IMR-90 (cell line): ENCODE data around the gene TXK. TPM values are rescaled to one million over a fixed set of nuclear protein-coding genes. Genes with fewer than 3 reads are reported as not detected.

Experiments used
- ATAC-seq: fragments of 200-7000 bp; cut with Tn5 transposase; 2 replicates; pipeline ENCODE4 v1.9.1; 2020; ENCODE audit warnings: low read depth, mild to moderate bottlenecking, moderate library complexity
- BruUV-seq: library from RNA; stranded (reverse); fragments of 400-500 nt; replicated peaks from 2 replicates; lab custom pipeline; 2021; lab: Mats Ljungman, UMichigan
- CTCF ChIA-PET: fragments of 300-600 bp; formaldehyde crosslinking; extraction: SDS; loops from one replicate; lab custom pipeline; 2021; ENCODE audit warnings: antibody characterized with exemption; lab: Yijun Ruan, JAX
- POLR2A ChIA-PET: fragments of 300-600 bp; sonication (Branson Sonifier 250); formaldehyde crosslinking; loops from one replicate; lab custom pipeline; 2022; ENCODE audit warnings: antibody characterized with exemption; ENCODE audit not compliant: unreplicated experiment; lab: Charles Lee
- DNase-seq: peaks from one replicate; pipeline ENCODE4 v3.0.0; 2013
- H2AFZ ChIP-seq: replicated peaks from 2 replicates; pipeline ENCODE3; 2013; ENCODE audit warnings: low read length, mild to moderate bottlenecking; ENCODE audit not compliant: poor library complexity
- H2AK5ac ChIP-seq: 2 replicates; pipeline ENCODE4 v1.6.1; 2013; ENCODE audit warnings: low read depth, low read length, inconsistent platforms
- H2AK9ac ChIP-seq: replicated peaks from 2 replicates; pipeline ENCODE3; 2013; ENCODE audit warnings: mild to moderate bottlenecking, low read depth, low read length, moderate library complexity; ENCODE audit not compliant: poor library complexity
- H2BK120ac ChIP-seq: 2 replicates; pipeline ENCODE4 v1.6.1; 2013; ENCODE audit warnings: low read depth, low read length, inconsistent platforms
- H2BK15ac ChIP-seq: 3 replicates; pipeline ENCODE4 v1.6.1; 2013; ENCODE audit warnings: low read depth, low read length, inconsistent platforms
- H2BK20ac ChIP-seq: 2 replicates; pipeline ENCODE4 v1.6.1; 2013; ENCODE audit warnings: low read depth, mild to moderate bottlenecking, inconsistent platforms, low read length, moderate library complexity
- H2BK5ac ChIP-seq: 2 replicates; pipeline ENCODE4 v1.6.1; 2013; ENCODE audit warnings: mild to moderate bottlenecking, low read depth, low read length, inconsistent platforms; ENCODE audit not compliant: poor library complexity, severe bottlenecking
- H3K14ac ChIP-seq: replicated peaks from 2 replicates; pipeline ENCODE4 v1.6.1; 2013; ENCODE audit warnings: low read depth, low read length, inconsistent platforms
- H3K18ac ChIP-seq: 2 replicates; pipeline ENCODE4 v1.6.1; 2013; ENCODE audit warnings: low read depth, low read length, control low read depth
- H3K23ac ChIP-seq: 2 replicates; pipeline ENCODE4 v1.6.1; 2013; ENCODE audit warnings: low read depth, low read length, inconsistent platforms
- H3K27ac ChIP-seq: 2 replicates; pipeline ENCODE4 v1.5.1; 2013; ENCODE audit warnings: mild to moderate bottlenecking, control low read depth, low read length; ENCODE audit not compliant: insufficient read depth
- H3K27me3 ChIP-seq: 2 replicates; pipeline ENCODE4 v1.6.1; 2013; ENCODE audit warnings: low read length; ENCODE audit not compliant: control insufficient read depth, insufficient read depth
- H3K36me3 ChIP-seq: 2 replicates; pipeline ENCODE4 v1.6.1; 2013; ENCODE audit warnings: low read length, mixed read lengths; ENCODE audit not compliant: control insufficient read depth, insufficient read depth
- H3K4ac ChIP-seq: 2 replicates; pipeline ENCODE4 v1.6.1; 2013; ENCODE audit warnings: low read depth, low read length, inconsistent platforms
- H3K4me1 ChIP-seq: 2 replicates; pipeline ENCODE4 v1.6.1; 2013; ENCODE audit warnings: low read length, mixed read lengths; ENCODE audit not compliant: control insufficient read depth, insufficient read depth
- H3K4me2 ChIP-seq: 2 replicates; pipeline ENCODE4 v1.6.1; 2013; ENCODE audit warnings: low read depth, mild to moderate bottlenecking, control low read depth, low read length, moderate library complexity
- H3K4me3 ChIP-seq: 2 replicates; pipeline ENCODE4 v1.5.1; 2013; ENCODE audit warnings: low read depth, mild to moderate bottlenecking, control low read depth, low read length, moderate library complexity; ENCODE audit not compliant: insufficient read depth
- H3K56ac ChIP-seq: 2 replicates; pipeline ENCODE4 v1.6.1; 2013; ENCODE audit warnings: low read length, inconsistent platforms; ENCODE audit not compliant: insufficient read depth; ENCODE audit errors: extremely low read depth
- H3K79me1 ChIP-seq, 2 experiments: 2 replicates each; pipeline ENCODE4 v1.6.1; 2013; ENCODE audit warnings: low read length in 2 of 2, inconsistent platforms in 1 of 2, low read depth in 1 of 2
- H3K9ac ChIP-seq: 2 replicates; pipeline ENCODE4 v1.6.1; 2013; ENCODE audit warnings: low read depth, low read length, control low read depth
- H3K9me1 ChIP-seq: 2 replicates; pipeline ENCODE4 v1.6.1; 2013; ENCODE audit warnings: low read length, inconsistent platforms; ENCODE audit not compliant: insufficient read depth
- H3K9me3 ChIP-seq: 2 replicates; pipeline ENCODE4 v1.6.1; 2013; ENCODE audit warnings: low read length; ENCODE audit not compliant: control insufficient read depth, insufficient read depth
- H4K20me1 ChIP-seq: 2 replicates; pipeline ENCODE4 v1.6.1; 2013; ENCODE audit warnings: low read length, inconsistent platforms; ENCODE audit not compliant: insufficient read depth
- H4K5ac ChIP-seq: 2 replicates; pipeline ENCODE4 v1.6.1; 2013; ENCODE audit warnings: mild to moderate bottlenecking, low read depth, low read length, control low read depth
- H4K8ac ChIP-seq, 2 experiments: 2 replicates each; pipeline ENCODE4 v1.6.1; 2013; ENCODE audit warnings: low read depth in 2 of 2, low read length in 2 of 2, control low read depth in 1 of 2, inconsistent platforms in 1 of 2
- H4K91ac ChIP-seq: 2 replicates; pipeline ENCODE4 v1.6.1; 2013; ENCODE audit warnings: low read depth, low read length, inconsistent platforms; ENCODE audit not compliant: insufficient read depth
- BHLHE40 ChIP-seq: fragments of 150-350 bp; IDR thresholded peaks from 2 replicates; pipeline ENCODE4 v1.6.1; 2016; ENCODE audit warnings: mild to moderate bottlenecking, low read depth, low read length
- CHD1 ChIP-seq: IDR thresholded peaks from 2 replicates; pipeline ENCODE4 v1.6.1; 2012; ENCODE audit warnings: low read depth, low read length, improper control_type of control experiment
- MAZ ChIP-seq: IDR thresholded peaks from 2 replicates; pipeline ENCODE4 v1.6.1; 2012; ENCODE audit warnings: low read depth, mild to moderate bottlenecking, low read length, improper control_type of control experiment, moderate library complexity, borderline replicate concordance
- MXI1 ChIP-seq: IDR thresholded peaks from 2 replicates; pipeline ENCODE4 v1.6.1; 2012; ENCODE audit warnings: low read depth, mild to moderate bottlenecking, low read length, moderate library complexity, borderline replicate concordance
- POLR2A ChIP-seq: IDR thresholded peaks from 2 replicates; pipeline ENCODE4 v1.6.1; 2012; ENCODE audit warnings: mild to moderate bottlenecking, low read depth, low read length
- RAD21 ChIP-seq: IDR thresholded peaks from 2 replicates; pipeline ENCODE4 v1.6.1; 2012; ENCODE audit warnings: low read length, improper control_type of control experiment
- WGBS, 2 experiments: methylation state at CpG; one replicate each; pipeline versions ENCODE4 v1.1.5 to v1.1.7; 2013; ENCODE audit warnings: missing lambda C conversion rate in 2 of 2; ENCODE audit not compliant: insufficient read length in 1 of 2; ENCODE audit errors: extremely low coverage in 2 of 2; 5-methylcytosine and 5-hydroxymethylcytosine counted together
- dilution Hi-C: fragments of 300-500 bp; cut with HindIII; formaldehyde crosslinking; loops from one replicate; pipeline ENCODE4 v1.14.3; 2018; ENCODE audit warnings: low sequenced_read_pairs; ENCODE audit not compliant: unreplicated experiment
- in situ Hi-C: fragments of 300-500 bp; cut with MboI; formaldehyde crosslinking; loops from 3 replicates; pipeline ENCODE4 v1.14.3; 2019; ENCODE audit warnings: low sequenced_read_pairs, inconsistent platforms, mixed read lengths
- intact Hi-C: fragments of 100-400 bp; cut with micrococcal nuclease; formaldehyde crosslinking; loops from 2 replicates; pipeline ENCODE4 v1.10.0; 2022
- polyA plus RNA-seq, 3 experiments: library from polyadenylated mRNA; depleted of rRNA; stranded (reverse); fragments of >200 nt; gene quantifications; 2 replicates each; pipeline ENCODE4 v1.2.3, GENCODE V29; 2012; ENCODE audit warnings: low replicate concordance in 1 of 3
- total RNA-seq: library from RNA; depleted of rRNA; stranded (reverse); fragments of >200 nt; gene quantifications from 2 replicates; pipeline ENCODE4 v1.2.3, GENCODE V29; 2012
- TF ChIP-seq, protein P1 (sequence below): fragments of 150-350 bp; IDR thresholded peaks from 2 replicates; pipeline ENCODE4 v1.6.1; 2016; ENCODE audit warnings: low read depth, mild to moderate bottlenecking, low read length, moderate library complexity, borderline replicate concordance

The TXK gene
- total and polyA plus RNA-seq, 2 of the 4 experiments (the other 2 are of a cell fraction): not detected

DNA sequence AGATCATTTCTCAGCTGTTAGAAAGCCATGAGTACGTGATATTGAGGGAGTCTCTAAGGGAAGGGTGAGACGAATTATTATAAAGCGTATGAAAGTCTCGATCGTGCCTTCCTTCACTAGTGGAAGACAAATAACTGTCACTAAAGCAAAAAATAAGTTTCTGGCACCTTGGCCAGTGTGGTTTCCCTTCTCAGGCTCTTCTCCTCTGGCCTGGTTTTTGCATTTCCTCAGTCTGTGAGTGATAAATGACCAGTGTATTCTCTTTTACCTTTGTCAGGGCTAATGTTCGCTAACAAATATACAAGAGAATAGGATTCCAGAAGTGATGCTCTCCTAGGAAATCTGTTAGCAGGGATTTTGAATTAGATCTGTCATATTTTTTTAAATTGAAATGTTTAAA lies 19.6 kb downstream of the TXK start:
- no peak overlapping the region for H2AK9ac ChIP-seq
- no peaks in the 10 kb centered on the region for H3K9me3 ChIP-seq
- H2BK20ac ChIP-seq: no peak overlapping the region
- no peak overlapping the region for H2AFZ ChIP-seq
- no peak overlapping the region for H4K8ac ChIP-seq
- H3K23ac ChIP-seq: no peak overlapping the region
- CTCF ChIA-PET: no interaction called here
- intact Hi-C loops: loop anchor here (1.0 kb wide), 1 partner anchor 10 kb away; no protein-coding TSS in a partner anchor
- H3K27me3 ChIP-seq: peaks cover 3% of the 10 kb centered on the region
- no peak overlapping the region for H3K18ac ChIP-seq
- H3K36me3 ChIP-seq: no peaks in the 10 kb centered on the region
- no peak overlapping the region for H2AK5ac ChIP-seq
- no peak overlapping the region for H2BK5ac ChIP-seq
- no peak for DNase-seq
- no peaks in the 10 kb centered on the region for H3K4me1 ChIP-seq
- ATAC-seq: no peak
- H2BK120ac ChIP-seq: no peak overlapping the region
- H3K9ac ChIP-seq: no peak overlapping the region
- POLR2A ChIA-PET: no interaction called here
- no peak overlapping the region for H3K14ac ChIP-seq
- no peak for TF ChIP-seq RAD21
- TF ChIP-seq POLR2A: no peak
- no peak for TF ChIP-seq BHLHE40
- no peak for TF ChIP-seq MXI1
- TF ChIP-seq MAZ: no peak
- no peak for TF ChIP-seq CHD1
- TF ChIP-seq, protein P1, sequence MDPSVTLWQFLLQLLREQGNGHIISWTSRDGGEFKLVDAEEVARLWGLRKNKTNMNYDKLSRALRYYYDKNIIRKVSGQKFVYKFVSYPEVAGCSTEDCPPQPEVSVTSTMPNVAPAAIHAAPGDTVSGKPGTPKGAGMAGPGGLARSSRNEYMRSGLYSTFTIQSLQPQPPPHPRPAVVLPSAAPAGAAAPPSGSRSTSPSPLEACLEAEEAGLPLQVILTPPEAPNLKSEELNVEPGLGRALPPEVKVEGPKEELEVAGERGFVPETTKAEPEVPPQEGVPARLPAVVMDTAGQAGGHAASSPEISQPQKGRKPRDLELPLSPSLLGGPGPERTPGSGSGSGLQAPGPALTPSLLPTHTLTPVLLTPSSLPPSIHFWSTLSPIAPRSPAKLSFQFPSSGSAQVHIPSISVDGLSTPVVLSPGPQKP: no peak
- H4K5ac ChIP-seq: no peak overlapping the region
- no peak overlapping the region for H4K91ac ChIP-seq
- no peak overlapping the region for H3K4me3 ChIP-seq
- H3K4me2 ChIP-seq: no peak overlapping the region
- in situ Hi-C loops: no loop called here
- dilution Hi-C loops: no loop called here
- no peak overlapping the region for H3K27ac ChIP-seq
- H3K79me1 ChIP-seq: no peaks in the 10 kb centered on the region
- no peaks in the 10 kb centered on the region for H4K20me1 ChIP-seq
- no CpG with 5 or more reads among the region's 6 CpGs for WGBS, 2 experiments
- no peaks in the 10 kb centered on the region for H3K9me1 ChIP-seq
- H3K4ac ChIP-seq: no peak overlapping the region
- no peak overlapping the region for H3K56ac ChIP-seq
- no peak overlapping the region for H2BK15ac ChIP-seq
- no TSS peak for BruUV-seq
